K562 (cell line): ENCODE measurements around the gene AKT1. TPM values are rescaled to one million over a fixed set of nuclear protein-coding genes. Genes with fewer than 3 reads are reported as not detected.
A peak's percentile ranks its signal among the peaks of the same experiment; 100 is the strongest.

ENCODE experiments used
- ATAC-seq: fragments of 200-7000 bp; cut with Tn5 transposase; 3 replicates; pipeline ENCODE4 v1.9.1; 2020; ENCODE audit warnings: moderate library complexity
- BruUV-seq: library from RNA; stranded (reverse); fragments of 400-500 nt; replicated peaks from 2 replicates; lab custom pipeline; 2021; lab: Mats Ljungman, UMichigan
- CTCF ChIA-PET: fragments of 300-600 bp; formaldehyde crosslinking; extraction: SDS; loops from one replicate; lab custom pipeline; 2021; ENCODE audit warnings: low intra/inter-chr PET ratio; lab: Yijun Ruan, JAX
- POLR2A ChIA-PET: fragments of 300-600, 350-650 bp; sonication (Branson Sonifier 250); formaldehyde crosslinking; extraction: SDS; loops from one replicate; lab custom pipeline; 2021; ENCODE audit warnings: antibody characterized with exemption, inconsistent platforms; lab: Yijun Ruan, JAX
- DNase-seq, 4 experiments: peaks; one replicate each; pipeline versions ENCODE4 v3.0.0 to v3.0.0-alpha.2; 2011 to 2018; ENCODE audit warnings: low spot score in 3 of 4, mixed read lengths in 3 of 4; ENCODE audit errors: extremely low read depth in 1 of 4
- FAIRE-seq: peaks from 2 replicates; lab custom pipeline; 2011; peaks lifted over from hg19 to GRCh38; lab: Jason Lieb, UNC
- H2AFZ ChIP-seq: 2 replicates; pipeline ENCODE4 v1.6.0; 2011; ENCODE audit warnings: low read depth, low read length, control low read depth, inconsistent platforms
- H3K27ac ChIP-seq: fragments of 200-600 bp; 3 replicates; pipeline ENCODE4 v1.8.0; 2011; ENCODE audit warnings: low read depth, mild to moderate bottlenecking, control low read depth, inconsistent platforms, low read length, moderate library complexity, mixed read lengths; ENCODE audit errors: extremely low read depth
- H3K27me3 ChIP-seq, 2 experiments: fragments of 300-600 bp in 1 of 2; 2 replicates in 1 of 2; 3 replicates in 1 of 2; pipeline versions ENCODE4 v1.6.0 to v1.8.0; 2011; ENCODE audit warnings: inconsistent platforms in 2 of 2, low read length in 2 of 2, mild to moderate bottlenecking in 1 of 2, mixed read lengths in 1 of 2, moderate library complexity in 1 of 2; ENCODE audit not compliant: control insufficient read depth in 2 of 2, insufficient read depth in 2 of 2
- H3K36me3 ChIP-seq: fragments of 300-600 bp; 3 replicates; pipeline ENCODE4 v1.8.0; 2011; ENCODE audit warnings: mild to moderate bottlenecking, low read length, inconsistent platforms; ENCODE audit not compliant: control insufficient read depth, insufficient read depth
- H3K4me1 ChIP-seq, 2 experiments: fragments of 200-600 bp in 1 of 2; replicated peaks in 1 of 2; 2 replicates in 1 of 2; 3 replicates in 1 of 2; pipeline versions ENCODE4 v1.5.1 to v1.8.0; 2011; ENCODE audit warnings: inconsistent platforms in 2 of 2, low read length in 2 of 2, mild to moderate bottlenecking in 1 of 2, mixed read lengths in 1 of 2, moderate library complexity in 1 of 2; ENCODE audit not compliant: control insufficient read depth in 2 of 2, insufficient read depth in 2 of 2
- H3K4me2 ChIP-seq: 2 replicates; pipeline ENCODE4 v1.6.1; 2011; ENCODE audit warnings: low read length, control low read depth, inconsistent platforms, mixed read lengths; ENCODE audit not compliant: insufficient read depth
- H3K4me3 ChIP-seq: fragments of 200-600 bp; sonication (generic), shearing (Covaris generic); 2 replicates; pipeline ENCODE4 v1.5.1; 2016; ENCODE audit warnings: control low read depth, inconsistent platforms
- H3K79me2 ChIP-seq: fragments of 200-600 bp; 3 replicates; pipeline ENCODE4 v1.8.0; 2011; ENCODE audit warnings: low read length, inconsistent platforms; ENCODE audit not compliant: control insufficient read depth, insufficient read depth
- H3K9ac ChIP-seq, 2 experiments: 2 replicates each; pipeline versions ENCODE4 v1.6.0 to v1.6.1; 2011; ENCODE audit warnings: low read depth in 2 of 2, low read length in 2 of 2, control low read depth in 1 of 2, inconsistent platforms in 1 of 2, mild to moderate bottlenecking in 1 of 2, mixed read lengths in 1 of 2; ENCODE audit not compliant: insufficient read depth in 1 of 2
- H3K9me1 ChIP-seq: one replicate; pipeline ENCODE4 v1.6.0; 2011; ENCODE audit warnings: inconsistent platforms, mild to moderate bottlenecking, low read length, moderate library complexity; ENCODE audit not compliant: control insufficient read depth, insufficient read depth
- H3K9me3 ChIP-seq: replicated peaks from 2 replicates; pipeline ENCODE4 v1.5.1; 2011; ENCODE audit warnings: low read depth, low read length, inconsistent platforms; ENCODE audit not compliant: control insufficient read depth, insufficient read depth
- H4K20me1 ChIP-seq: replicated peaks from 2 replicates; pipeline ENCODE4 v1.6.1; 2011; ENCODE audit warnings: low read length, inconsistent platforms, mixed read lengths; ENCODE audit not compliant: control insufficient read depth, insufficient read depth
- BCOR ChIP-seq: fragments of 450-650 bp; IDR thresholded peaks from 2 replicates; pipeline ENCODE4 v1.6.1; 2016
- ESRRA ChIP-seq: fragments of 450-650 bp; IDR thresholded peaks from 2 replicates; pipeline ENCODE4 v1.6.1; 2014; ENCODE audit warnings: low read depth, mild to moderate bottlenecking, moderate library complexity, borderline replicate concordance
- KDM1A ChIP-seq, 2 experiments: fragments of 450-650 bp; IDR thresholded peaks; 2 replicates each; pipeline ENCODE4 v1.6.1; 2016; ENCODE audit warnings: mild to moderate bottlenecking in 2 of 2
- KDM4B ChIP-seq, 2 experiments: fragments of 450-650 bp in 1 of 2; sonication (generic) in 1 of 2; IDR thresholded peaks; 2 replicates each; pipeline ENCODE4 v1.6.1; 2016 to 2017; ENCODE audit warnings: borderline replicate concordance in 2 of 2, antibody characterized with exemption in 1 of 2, low read depth in 1 of 2, mild to moderate bottlenecking in 1 of 2
- NFE2 ChIP-seq: IDR thresholded peaks from 2 replicates; pipeline ENCODE4 v1.6.1; 2014; ENCODE audit warnings: antibody characterized with exemption, low read depth
- POU5F1 ChIP-seq: fragments of 150-350 bp; IDR thresholded peaks from 2 replicates; pipeline ENCODE4 v1.6.1; 2014; ENCODE audit warnings: borderline replicate concordance, low read length, low read depth, mild to moderate bottlenecking; ENCODE audit not compliant: partially characterized antibody
- SFPQ ChIP-seq: fragments of 200-400 bp; formaldehyde crosslinking; IDR thresholded peaks from 2 replicates; pipeline ENCODE4 v1.6.1; 2017; ENCODE audit warnings: mild to moderate bottlenecking, low read depth, low read length, moderate library complexity
- TCF15 ChIP-seq: fragments of 250-450 bp; sonication (Bioruptor Pico); IDR thresholded peaks from 2 replicates; pipeline ENCODE4 v1.8.0; 2022; ENCODE audit warnings: moderate library complexity, mild to moderate bottlenecking, inconsistent platforms
- YY1 ChIP-seq, 3 experiments: IDR thresholded peaks; 2 replicates each; pipeline ENCODE4 v1.6.1; 2011; ENCODE audit warnings: low read length in 2 of 3, mild to moderate bottlenecking in 2 of 3, moderate library complexity in 2 of 3, borderline replicate concordance in 1 of 3, control low read depth in 1 of 3, low read depth in 1 of 3; ENCODE audit not compliant: insufficient read depth in 3 of 3, insufficient replicate concordance in 2 of 3, control insufficient read depth in 1 of 3, insufficient read length in 1 of 3; ENCODE audit errors: extremely low read depth in 1 of 3
- ZBTB7A ChIP-seq: IDR thresholded peaks from 2 replicates; pipeline ENCODE4 v1.6.1; 2011; ENCODE audit warnings: low read depth, mild to moderate bottlenecking, low read length, moderate library complexity, borderline replicate concordance; ENCODE audit not compliant: control insufficient read depth
- ZNF3 ChIP-seq: fragments of 250-450 bp; sonication (Bioruptor Pico); IDR thresholded peaks from 2 replicates; pipeline ENCODE4 v1.5.0; 2021; ENCODE audit warnings: mild to moderate bottlenecking, moderate library complexity
- WGBS: fragments of 100-300 bp; shearing (Covaris generic); methylation state at CpG from one replicate; pipeline ENCODE4 v1.1.6; 2016; ENCODE audit warnings: low coverage, mixed read lengths; ENCODE audit not compliant: insufficient coverage; ENCODE audit errors: missing lambda C conversion rate; 5-methylcytosine and 5-hydroxymethylcytosine counted together
- in situ Hi-C: fragments of 300-500 bp; cut with MboI; formaldehyde crosslinking; loops from 4 replicates; pipeline ENCODE4 v1.15.0; 2018; ENCODE audit warnings: inconsistent platforms, mixed read lengths
- intact Hi-C: fragments of 100-400 bp; cut with micrococcal nuclease; formaldehyde crosslinking; loops from 2 replicates; pipeline ENCODE4 v1.14.2; 2022
- polyA plus RNA-seq, 8 experiments: library from polyadenylated mRNA; depleted of rRNA in 4 of 8; stranded (reverse) in 5 of 8; unstranded in 3 of 8; fragments of >200 nt; fragmentation: Nextera tagmentation in 2 of 8; fragmentation: Illumina TruSeq in 1 of 8; extraction: Ambion mirVana in 2 of 8; extraction: Trizol in 1 of 8; gene quantifications; 2 replicates each; pipeline versions ENCODE4 v1.2.1 to v1.2.3, GENCODE V29; 2011 to 2014; ENCODE audit warnings: inconsistent platforms in 1 of 8, missing spikeins in 1 of 8
- total RNA-seq, 7 experiments: library from RNA; depleted of rRNA in 6 of 7; stranded (reverse); fragments of >200 nt in 6 of 7; fragmentation: Illumina TruSeq in 2 of 7; extraction: Trizol in 2 of 7; gene quantifications; 2 replicates each; pipeline versions ENCODE4 v1.2.1 to v1.2.3, GENCODE V29; 2011 to 2021; ENCODE audit warnings: low replicate concordance in 1 of 7

Gene AKT1
- total and polyA plus RNA-seq, 9 of the 15 experiments (the other 6 are each of a cell fraction or from before 2014, with no cell fraction given), result 0.49 to 132 (median 75.1) TPM

- no peak for TF ChIP-seq SFPQ
- TF ChIP-seq YY1 (IDR thresholded peaks at IDR 0.05; ENCODE audit: borderline replicate concordance in 1 of 3, control insufficient read depth in 1 of 3, extremely low read depth in 1 of 3, insufficient read depth in 3 of 3, insufficient read length in 1 of 3, insufficient replicate concordance in 2 of 3, low read depth in 1 of 3, low read length in 2 of 3), result peak in 1 of 3 experiments; percentile 11
Measured at GRCh38 chr14:104799244-104800014, 3.9 kb upstream of the AKT1 start (continued).

- Histone ChIP-seq H4K20me1 (peaks cover 3% of the 10 kb centered on the region; the same call in 1 of the 2 replicates), H3K4me3 (no peak overlapping the region), H3K9me3 (no peaks in the 10 kb centered on the region), H3K9me1 (no peaks in the 10 kb centered on the region), H2AFZ (peak overlapping the region; percentile 86), H3K4me2 (peak overlapping the region; percentile 84), H3K9ac (peak overlapping the region; percentile 80 to 93), H3K27ac (peak overlapping the region; percentile 84), H3K27me3 (no peaks in the 10 kb centered on the region), H3K79me2 (peaks cover 35% of the 10 kb centered on the region), H3K36me3 (peaks cover 6% of the 10 kb centered on the region; the same call in 1 of the 3 replicates), H3K4me1 (peaks cover 53 to 92% of the 10 kb centered on the region in 2 experiments)
- ATAC-seq, result no peak
- FAIRE-seq, result peak; percentile 67
- ChIA-PET POLR2A (interaction anchor here (0.7 to 1.1 kb wide), 2 partner anchors 32 to 47 kb away, joined by 3 to 4 read pairs; no protein-coding TSS in a partner anchor), CTCF (no interaction called here)
- no TSS peak for BruUV-seq
- whole genome bisulfite sequencing, result 59% methylated on average over 14 of the region's 16 CpGs
- DNase-seq, result no peak
- in situ Hi-C loops, result no loop called here
- intact Hi-C loops, result loop anchor here (2.0 kb wide), 1 partner anchor 30 kb away; no protein-coding TSS in a partner anchor
- TF ChIP-seq POU5F1 (no peak), ZNF3 (peak; percentile 69), ESRRA (peak; percentile 78), BCOR (peak; percentile 76), NFE2 (peak; percentile 49; the same call in 1 of the 2 replicates), KDM4B (IDR thresholded peaks at IDR 0.05; ENCODE audit: borderline replicate concordance in 2 of 2, low read depth in 1 of 2) (no peak), KDM1A (IDR thresholded peaks at IDR 0.05) (peak; percentile 35 to 63; a peak in 2 of 4 replicates), TCF15 (CRISPR knock-in tag) (no peak), ZBTB7A (peak; percentile 52; the same call in 1 of the 2 replicates)
Measured at GRCh38 chr14:104798300-104799243, 3.0 kb upstream of the AKT1 start.
